Measurements from ENCODE around the gene ZNF234.

GRCh38 chr19:44164327-44164672 is 22.9 kb downstream of the ZNF234 start:
- no peak for TF ChIP-seq CTCF (IDR thresholded peaks at IDR 0.05; ENCODE audit: low read depth, low read length, poor library complexity, severe bottlenecking)
- no peak for TF ChIP-seq EZH2phosphoT487 (IDR thresholded peaks at IDR 0.05; ENCODE audit: borderline replicate concordance, low read length)

All from DOHH2 (cell line).